IMR-90 (cell line): ENCODE measurements around the gene SLC37A1. TPM values are rescaled to one million over a fixed set of nuclear protein-coding genes. Genes with fewer than 3 reads are reported as not detected.

Experiments used
- ATAC-seq: fragments of 200-7000 bp; cut with Tn5 transposase; 2 replicates; pipeline ENCODE4 v1.9.1; 2020; ENCODE audit warnings: low read depth, mild to moderate bottlenecking, moderate library complexity
- BruUV-seq: library from RNA; stranded (reverse); fragments of 400-500 nt; replicated peaks from 2 replicates; lab custom pipeline; 2021; lab: Mats Ljungman, UMichigan
- CTCF ChIA-PET: fragments of 300-600 bp; formaldehyde crosslinking; extraction: SDS; loops from one replicate; lab custom pipeline; 2021; ENCODE audit warnings: antibody characterized with exemption; lab: Yijun Ruan, JAX
- POLR2A ChIA-PET: fragments of 300-600 bp; sonication (Branson Sonifier 250); formaldehyde crosslinking; loops from one replicate; lab custom pipeline; 2022; ENCODE audit warnings: antibody characterized with exemption; ENCODE audit not compliant: unreplicated experiment; lab: Charles Lee
- DNase-seq: peaks from one replicate; pipeline ENCODE4 v3.0.0; 2013
- H2AFZ ChIP-seq: replicated peaks from 2 replicates; pipeline ENCODE3; 2013; ENCODE audit warnings: low read length, mild to moderate bottlenecking; ENCODE audit not compliant: poor library complexity
- H2AK5ac ChIP-seq: 2 replicates; pipeline ENCODE4 v1.6.1; 2013; ENCODE audit warnings: low read depth, low read length, inconsistent platforms
- H2AK9ac ChIP-seq: replicated peaks from 2 replicates; pipeline ENCODE3; 2013; ENCODE audit warnings: mild to moderate bottlenecking, low read depth, low read length, moderate library complexity; ENCODE audit not compliant: poor library complexity
- H2BK120ac ChIP-seq: 2 replicates; pipeline ENCODE4 v1.6.1; 2013; ENCODE audit warnings: low read depth, low read length, inconsistent platforms
- H2BK15ac ChIP-seq: 3 replicates; pipeline ENCODE4 v1.6.1; 2013; ENCODE audit warnings: low read depth, low read length, inconsistent platforms
- H2BK20ac ChIP-seq: 2 replicates; pipeline ENCODE4 v1.6.1; 2013; ENCODE audit warnings: low read depth, mild to moderate bottlenecking, inconsistent platforms, low read length, moderate library complexity
- H2BK5ac ChIP-seq: 2 replicates; pipeline ENCODE4 v1.6.1; 2013; ENCODE audit warnings: mild to moderate bottlenecking, low read depth, low read length, inconsistent platforms; ENCODE audit not compliant: poor library complexity, severe bottlenecking
- H3K14ac ChIP-seq: replicated peaks from 2 replicates; pipeline ENCODE4 v1.6.1; 2013; ENCODE audit warnings: low read depth, low read length, inconsistent platforms
- H3K18ac ChIP-seq: 2 replicates; pipeline ENCODE4 v1.6.1; 2013; ENCODE audit warnings: low read depth, low read length, control low read depth
- H3K23ac ChIP-seq: 2 replicates; pipeline ENCODE4 v1.6.1; 2013; ENCODE audit warnings: low read depth, low read length, inconsistent platforms
- H3K27ac ChIP-seq: 2 replicates; pipeline ENCODE4 v1.5.1; 2013; ENCODE audit warnings: mild to moderate bottlenecking, control low read depth, low read length; ENCODE audit not compliant: insufficient read depth
- H3K27me3 ChIP-seq: 2 replicates; pipeline ENCODE4 v1.6.1; 2013; ENCODE audit warnings: low read length; ENCODE audit not compliant: control insufficient read depth, insufficient read depth
- H3K36me3 ChIP-seq: 2 replicates; pipeline ENCODE4 v1.6.1; 2013; ENCODE audit warnings: low read length, mixed read lengths; ENCODE audit not compliant: control insufficient read depth, insufficient read depth
- H3K4ac ChIP-seq: 2 replicates; pipeline ENCODE4 v1.6.1; 2013; ENCODE audit warnings: low read depth, low read length, inconsistent platforms
- H3K4me1 ChIP-seq: 2 replicates; pipeline ENCODE4 v1.6.1; 2013; ENCODE audit warnings: low read length, mixed read lengths; ENCODE audit not compliant: control insufficient read depth, insufficient read depth
- H3K4me2 ChIP-seq: 2 replicates; pipeline ENCODE4 v1.6.1; 2013; ENCODE audit warnings: low read depth, mild to moderate bottlenecking, control low read depth, low read length, moderate library complexity
- H3K4me3 ChIP-seq: 2 replicates; pipeline ENCODE4 v1.5.1; 2013; ENCODE audit warnings: low read depth, mild to moderate bottlenecking, control low read depth, low read length, moderate library complexity; ENCODE audit not compliant: insufficient read depth
- H3K56ac ChIP-seq: 2 replicates; pipeline ENCODE4 v1.6.1; 2013; ENCODE audit warnings: low read length, inconsistent platforms; ENCODE audit not compliant: insufficient read depth; ENCODE audit errors: extremely low read depth
- H3K79me1 ChIP-seq, 2 experiments: 2 replicates each; pipeline ENCODE4 v1.6.1; 2013; ENCODE audit warnings: low read length in 2 of 2, inconsistent platforms in 1 of 2, low read depth in 1 of 2
- H3K9ac ChIP-seq: 2 replicates; pipeline ENCODE4 v1.6.1; 2013; ENCODE audit warnings: low read depth, low read length, control low read depth
- H3K9me1 ChIP-seq: 2 replicates; pipeline ENCODE4 v1.6.1; 2013; ENCODE audit warnings: low read length, inconsistent platforms; ENCODE audit not compliant: insufficient read depth
- H3K9me3 ChIP-seq: 2 replicates; pipeline ENCODE4 v1.6.1; 2013; ENCODE audit warnings: low read length; ENCODE audit not compliant: control insufficient read depth, insufficient read depth
- H4K20me1 ChIP-seq: 2 replicates; pipeline ENCODE4 v1.6.1; 2013; ENCODE audit warnings: low read length, inconsistent platforms; ENCODE audit not compliant: insufficient read depth
- H4K5ac ChIP-seq: 2 replicates; pipeline ENCODE4 v1.6.1; 2013; ENCODE audit warnings: mild to moderate bottlenecking, low read depth, low read length, control low read depth
- H4K8ac ChIP-seq, 2 experiments: 2 replicates each; pipeline ENCODE4 v1.6.1; 2013; ENCODE audit warnings: low read depth in 2 of 2, low read length in 2 of 2, control low read depth in 1 of 2, inconsistent platforms in 1 of 2
- H4K91ac ChIP-seq: 2 replicates; pipeline ENCODE4 v1.6.1; 2013; ENCODE audit warnings: low read depth, low read length, inconsistent platforms; ENCODE audit not compliant: insufficient read depth
- BHLHE40 ChIP-seq: fragments of 150-350 bp; IDR thresholded peaks from 2 replicates; pipeline ENCODE4 v1.6.1; 2016; ENCODE audit warnings: mild to moderate bottlenecking, low read depth, low read length
- CHD1 ChIP-seq: IDR thresholded peaks from 2 replicates; pipeline ENCODE4 v1.6.1; 2012; ENCODE audit warnings: low read depth, low read length, improper control_type of control experiment
- ELK1 ChIP-seq: fragments of 150-350 bp; IDR thresholded peaks from 2 replicates; pipeline ENCODE4 v1.6.1; 2016; ENCODE audit warnings: low read depth, mild to moderate bottlenecking, low read length, moderate library complexity, borderline replicate concordance
- MAZ ChIP-seq: IDR thresholded peaks from 2 replicates; pipeline ENCODE4 v1.6.1; 2012; ENCODE audit warnings: low read depth, mild to moderate bottlenecking, low read length, improper control_type of control experiment, moderate library complexity, borderline replicate concordance
- POLR2A ChIP-seq: IDR thresholded peaks from 2 replicates; pipeline ENCODE4 v1.6.1; 2012; ENCODE audit warnings: mild to moderate bottlenecking, low read depth, low read length
- RAD21 ChIP-seq: IDR thresholded peaks from 2 replicates; pipeline ENCODE4 v1.6.1; 2012; ENCODE audit warnings: low read length, improper control_type of control experiment
- RCOR1 ChIP-seq: IDR thresholded peaks from 2 replicates; pipeline ENCODE4 v1.6.1; 2012; ENCODE audit warnings: mild to moderate bottlenecking, low read length, improper control_type of control experiment; ENCODE audit not compliant: insufficient replicate concordance
- RFX5 ChIP-seq: IDR thresholded peaks from 2 replicates; pipeline ENCODE4 v1.8.0; 2012; ENCODE audit warnings: low read depth, mild to moderate bottlenecking, low read length, moderate library complexity
- WGBS, 2 experiments: methylation state at CpG; one replicate each; pipeline versions ENCODE4 v1.1.5 to v1.1.7; 2013; ENCODE audit warnings: missing lambda C conversion rate in 2 of 2; ENCODE audit not compliant: insufficient read length in 1 of 2; ENCODE audit errors: extremely low coverage in 2 of 2; 5-methylcytosine and 5-hydroxymethylcytosine counted together
- dilution Hi-C: fragments of 300-500 bp; cut with HindIII; formaldehyde crosslinking; loops from one replicate; pipeline ENCODE4 v1.14.3; 2018; ENCODE audit warnings: low sequenced_read_pairs; ENCODE audit not compliant: unreplicated experiment
- in situ Hi-C: fragments of 300-500 bp; cut with MboI; formaldehyde crosslinking; loops from 3 replicates; pipeline ENCODE4 v1.14.3; 2019; ENCODE audit warnings: low sequenced_read_pairs, inconsistent platforms, mixed read lengths
- intact Hi-C: fragments of 100-400 bp; cut with micrococcal nuclease; formaldehyde crosslinking; loops from 2 replicates; pipeline ENCODE4 v1.10.0; 2022
- polyA plus RNA-seq, 3 experiments: library from polyadenylated mRNA; depleted of rRNA; stranded (reverse); fragments of >200 nt; gene quantifications; 2 replicates each; pipeline ENCODE4 v1.2.3, GENCODE V29; 2012; ENCODE audit warnings: low replicate concordance in 1 of 3
- total RNA-seq: library from RNA; depleted of rRNA; stranded (reverse); fragments of >200 nt; gene quantifications from 2 replicates; pipeline ENCODE4 v1.2.3, GENCODE V29; 2012

SLC37A1 gene
- total and polyA plus RNA-seq, 2 of the 4 experiments (the other 2 are of a cell fraction), result 0.36 to 0.48 TPM

- DNase-seq (no peak), ATAC-seq (no peak)
- ChIA-PET CTCF (no interaction called here), POLR2A (no interaction called here)
- Histone ChIP-seq H4K5ac (no peak overlapping the region), H3K4me1 (no peaks in the 10 kb centered on the region), H2BK5ac (no peak overlapping the region), H2BK15ac (no peak overlapping the region), H2BK120ac (no peak overlapping the region), H3K4me2 (no peak overlapping the region), H3K9me3 (no peaks in the 10 kb centered on the region), H3K4ac (no peak overlapping the region), H2BK20ac (no peak overlapping the region), H2AK9ac (no peak overlapping the region), H3K27ac (no peak overlapping the region), H3K79me1 (no peaks in the 10 kb centered on the region), H3K56ac (no peak overlapping the region), H2AK5ac (no peak overlapping the region), H3K18ac (no peak overlapping the region), H3K23ac (no peak overlapping the region), H3K14ac (no peak overlapping the region), H3K36me3 (no peaks in the 10 kb centered on the region), H4K20me1 (no peaks in the 10 kb centered on the region), H3K4me3 (no peak overlapping the region), H3K9ac (no peak overlapping the region), H3K9me1 (no peaks in the 10 kb centered on the region), H4K8ac (no peak overlapping the region), H2AFZ (no peak overlapping the region), H4K91ac (no peak overlapping the region), H3K27me3 (peaks cover 11% of the 10 kb centered on the region; the same call in 1 of the 2 replicates)
- in situ Hi-C loops (no loop called here), dilution Hi-C loops (no loop called here), intact Hi-C loops (no loop called here)
- no TSS peak for BruUV-seq
- 68% methylated on average over 5 of the region's 10 CpGs; no CpG with 5 or more reads in 1 of the 2 experiments for WGBS, 2 experiments
- TF ChIP-seq RCOR1, result no peak
- TF ChIP-seq MAZ, result no peak
- TF ChIP-seq RFX5, result no peak
- TF ChIP-seq RAD21, result no peak
- TF ChIP-seq ELK1, result no peak
- no peak for TF ChIP-seq CHD1
- no peak for TF ChIP-seq POLR2A
- TF ChIP-seq BHLHE40, result no peak
Measured at GRCh38 chr21:42567214-42567555, 53.5 kb downstream of the SLC37A1 start.
